Calu3 (cell line): ENCODE data around the gene SLC25A13. TPM values are rescaled to one million over a fixed set of nuclear protein-coding genes. Genes with fewer than 3 reads are reported as not detected.

Experiments used
- BruUV-seq: library from RNA; stranded (reverse); fragments of 400-500 nt; replicated peaks from 2 replicates; lab custom pipeline; 2021; lab: Mats Ljungman, UMichigan
- CTCF ChIA-PET: fragments of 300-600 bp; sonication (Branson Sonifier 250); formaldehyde crosslinking; loops from one replicate; lab custom pipeline; 2022; ENCODE audit warnings: antibody characterized with exemption; lab: Charles Lee
- DNase-seq: peaks from one replicate; pipeline ENCODE4 v3.0.0; 2022
- H3K27ac Mint-ChIP-seq: one replicate; pipeline ENCODE4 v1.8.0; 2022; ENCODE audit warnings: mixed read lengths; ENCODE audit not compliant: unreplicated experiment
- H3K27me3 Mint-ChIP-seq: one replicate; pipeline ENCODE4 v1.8.0; 2022; ENCODE audit warnings: mixed read lengths; ENCODE audit not compliant: unreplicated experiment
- H3K36me3 Mint-ChIP-seq: one replicate; pipeline ENCODE4 v1.8.0; 2022; ENCODE audit warnings: mild to moderate bottlenecking, moderate library complexity, mixed read lengths; ENCODE audit not compliant: insufficient read depth, unreplicated experiment
- H3K4me1 Mint-ChIP-seq: one replicate; pipeline ENCODE4 v1.8.0; 2022; ENCODE audit warnings: mild to moderate bottlenecking, low read depth, mixed read lengths; ENCODE audit not compliant: unreplicated experiment
- H3K4me3 Mint-ChIP-seq: one replicate; pipeline ENCODE4 v1.8.0; 2022; ENCODE audit warnings: mild to moderate bottlenecking, low read depth, moderate library complexity, mixed read lengths; ENCODE audit not compliant: unreplicated experiment
- H3K9me3 Mint-ChIP-seq: one replicate; pipeline ENCODE4 v1.8.0; 2022; ENCODE audit warnings: low read depth, mixed read lengths; ENCODE audit not compliant: unreplicated experiment
- CTCF ChIP-seq: fragments of 200-600 bp; IDR thresholded peaks from one replicate; pipeline ENCODE4 v1.8.0; 2022; ENCODE audit warnings: antibody characterized with exemption; ENCODE audit not compliant: unreplicated experiment
- intact Hi-C: fragments of 100-400 bp; cut with micrococcal nuclease; formaldehyde crosslinking; loops from one replicate; pipeline ENCODE4 v1.10.0; 2022; ENCODE audit not compliant: unreplicated experiment
- total RNA-seq: library from RNA; stranded (reverse); gene quantifications from 2 replicates; pipeline ENCODE4 v1.2.3, GENCODE V29; 2022

The SLC25A13 gene
- total RNA-seq, 1 experiment from 2014 or later, result 18.1 TPM

GRCh38 chr7:96346293-96346953, 24.5 kb upstream of the SLC25A13 start:
- Mint-ChIP-seq H3K27me3 (peaks cover 8% of the 10 kb centered on the region), H3K9me3 (no peaks in the 10 kb centered on the region), H3K36me3 (no peaks in the 10 kb centered on the region), H3K27ac (no peak overlapping the region), H3K4me1 (no peaks in the 10 kb centered on the region), H3K4me3 (no peak overlapping the region)
- no TSS peak for BruUV-seq
- CTCF ChIA-PET, result interaction anchor here (0.6 to 1.1 kb wide), 3 partner anchors 19 to 416 kb away, joined by 3 to 8 read pairs (median 3); no protein-coding TSS in a partner anchor
- TF ChIP-seq CTCF, result no peak
- intact Hi-C loops, result no loop called here
- DNase-seq, result no peak

GRCh38 chr7:96344236-96344635, 22.3 kb upstream of the SLC25A13 start:
- Mint-ChIP-seq H3K36me3 (no peaks in the 10 kb centered on the region), H3K27me3 (peaks cover 8% of the 10 kb centered on the region), H3K4me3 (no peak overlapping the region), H3K4me1 (no peaks in the 10 kb centered on the region), H3K27ac (no peak overlapping the region), H3K9me3 (no peaks in the 10 kb centered on the region)
- CTCF ChIA-PET, result no interaction called here
- no peak for TF ChIP-seq CTCF
- BruUV-seq, result no TSS peak
- DNase-seq, result no peak
- intact Hi-C loops, result no loop called here

GRCh38 chr7:96342049-96342448, 20.2 kb upstream of the SLC25A13 start:
- no peak overlapping the region for H3K4me3 Mint-ChIP-seq
- no peaks in the 10 kb centered on the region for H3K9me3 Mint-ChIP-seq
- H3K36me3 Mint-ChIP-seq, result no peaks in the 10 kb centered on the region
- TF ChIP-seq CTCF, result no peak
- no TSS peak for BruUV-seq
- peaks cover 8% of the 10 kb centered on the region for H3K27me3 Mint-ChIP-seq
- no peak overlapping the region for H3K27ac Mint-ChIP-seq
- intact Hi-C loops, result no loop called here
- DNase-seq, result no peak
- CTCF ChIA-PET, result no interaction called here
- no peaks in the 10 kb centered on the region for H3K4me1 Mint-ChIP-seq

GRCh38 chr7:96337519-96337918, 15.6 kb upstream of the SLC25A13 start:
- CTCF ChIA-PET, result no interaction called here
- H3K27ac Mint-ChIP-seq, result no peak overlapping the region
- H3K9me3 Mint-ChIP-seq, result peaks cover 2% of the 10 kb centered on the region
- no peak overlapping the region for H3K4me3 Mint-ChIP-seq
- intact Hi-C loops, result no loop called here
- TF ChIP-seq CTCF, result no peak
- DNase-seq, result no peak
- H3K36me3 Mint-ChIP-seq, result no peaks in the 10 kb centered on the region
- H3K4me1 Mint-ChIP-seq, result no peaks in the 10 kb centered on the region
- no peaks in the 10 kb centered on the region for H3K27me3 Mint-ChIP-seq
- no TSS peak for BruUV-seq
